IPS DF 19.7 (cell line): ENCODE measurements around the gene DIP2C.
"Not testable (repeated sequence)": the region's sequence is repeated elsewhere in the genome, so short reads cannot be mapped to it uniquely, and the experiment has no call there.

ENCODE experiments used
- DNase-seq: peaks from one replicate; pipeline ENCODE4 v3.0.0-alpha.2; 2013; ENCODE audit warnings: low read depth, low spot score

The DIP2C gene

DNA sequence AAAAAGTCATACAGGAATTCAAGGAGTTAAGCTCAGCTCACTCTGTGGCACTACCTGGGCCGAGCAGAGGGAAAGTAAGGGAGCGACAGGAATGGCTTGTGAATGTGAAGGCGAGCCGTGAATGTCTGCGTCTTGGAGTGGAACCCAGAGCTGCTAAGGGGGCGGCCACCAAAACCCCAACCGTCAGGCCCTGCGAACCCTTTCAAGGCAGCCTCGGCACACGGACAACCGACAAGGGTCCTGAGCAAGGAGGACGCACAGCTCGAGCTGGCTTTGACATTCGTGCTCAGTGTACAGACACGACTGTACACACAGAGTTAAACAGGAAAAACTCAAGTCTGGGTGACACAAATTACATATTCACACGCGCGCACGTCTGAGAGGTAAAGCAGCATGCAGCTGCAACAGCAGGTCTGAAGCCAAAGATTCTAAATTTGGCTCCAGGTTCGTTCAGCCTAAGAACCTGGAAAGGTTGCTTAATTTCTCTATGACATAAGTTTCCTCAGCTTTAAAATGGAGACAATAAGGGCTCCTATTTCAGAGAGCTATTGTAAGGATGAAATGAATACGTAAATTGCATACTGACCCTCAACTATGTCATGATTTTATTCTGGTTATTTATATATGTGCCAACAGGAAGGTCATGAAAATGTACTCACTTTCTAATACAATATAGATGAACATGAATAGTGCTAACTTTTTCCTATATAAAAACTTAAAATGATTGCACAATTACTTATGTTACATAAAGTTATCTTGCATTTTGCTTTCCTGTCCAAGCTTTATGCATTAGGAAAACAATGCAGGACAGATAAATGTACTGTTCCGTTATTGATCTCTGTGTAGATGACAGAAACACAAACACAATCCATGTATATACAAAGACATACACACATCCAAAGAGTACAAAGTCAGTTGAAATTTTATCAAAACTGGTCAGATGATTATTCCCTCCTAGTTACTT lies 361.3 kb downstream of the DIP2C start:
- DNase-seq, result no peak

DNA sequence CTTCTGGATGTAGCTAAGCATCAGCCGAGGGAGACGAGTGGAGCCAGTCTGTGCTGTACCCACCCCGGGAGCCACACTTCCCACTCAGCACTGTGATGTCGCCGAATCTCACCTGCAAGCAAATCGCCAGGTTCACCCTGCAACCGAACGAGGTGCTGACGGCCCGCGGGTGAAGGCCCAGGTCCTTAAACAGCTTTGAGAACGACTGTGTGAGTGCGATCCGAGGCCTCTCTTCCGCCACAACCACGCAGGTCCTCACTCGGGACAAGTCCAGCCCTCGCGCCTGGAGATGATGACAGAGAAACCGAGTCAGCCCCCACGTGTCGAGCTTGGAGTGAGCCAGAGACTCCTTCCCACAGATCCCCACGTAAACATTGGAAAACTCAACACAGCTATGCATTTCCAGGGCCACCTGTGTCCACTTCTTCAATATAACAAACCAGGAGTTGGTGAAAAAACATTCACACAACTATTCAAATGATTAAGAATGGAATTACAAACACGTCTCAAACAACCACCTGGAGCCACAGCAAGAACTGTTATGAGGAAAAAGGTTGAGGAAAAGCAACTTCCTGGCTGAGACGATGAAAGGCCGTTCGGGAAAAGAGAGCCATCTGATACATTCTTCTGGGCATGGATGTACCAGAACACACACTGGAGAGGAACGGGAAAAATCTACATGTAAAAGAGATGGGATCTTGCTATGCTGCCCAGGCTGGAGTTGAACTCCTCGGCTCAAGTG lies 362.4 kb downstream of the DIP2C start:
- no peak for DNase-seq

GRCh38 chr10:326350-326749 lies 363.1 kb downstream of the DIP2C start:
- DNase-seq, result no peak

- no peak for DNase-seq
Observed at GRCh38 chr10:325282-325681, 364.2 kb downstream of the DIP2C start.

DNA sequence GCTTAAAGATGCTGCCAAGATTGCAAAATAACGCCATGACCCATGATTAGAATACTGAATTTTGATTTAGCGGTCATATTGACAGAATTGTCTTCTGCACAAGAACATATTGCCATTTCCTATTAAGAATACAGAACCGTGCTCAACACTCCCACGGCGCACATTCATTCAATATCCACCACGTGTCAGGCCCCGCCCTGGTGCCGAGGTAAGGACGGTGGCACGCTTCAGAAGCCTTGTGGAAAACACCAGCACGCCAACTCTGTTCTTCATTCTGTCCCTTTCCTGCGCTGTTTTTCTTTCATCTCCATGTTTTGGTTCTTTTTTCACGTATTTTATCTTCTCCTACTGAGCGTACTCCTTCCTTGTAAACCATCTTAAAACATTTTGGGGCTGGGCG lies 364.9 kb downstream of the DIP2C start:
- no peak for DNase-seq

GRCh38 chr10:323651-324293 lies 365.7 kb downstream of the DIP2C start:
- DNase-seq, result no peak

DNA sequence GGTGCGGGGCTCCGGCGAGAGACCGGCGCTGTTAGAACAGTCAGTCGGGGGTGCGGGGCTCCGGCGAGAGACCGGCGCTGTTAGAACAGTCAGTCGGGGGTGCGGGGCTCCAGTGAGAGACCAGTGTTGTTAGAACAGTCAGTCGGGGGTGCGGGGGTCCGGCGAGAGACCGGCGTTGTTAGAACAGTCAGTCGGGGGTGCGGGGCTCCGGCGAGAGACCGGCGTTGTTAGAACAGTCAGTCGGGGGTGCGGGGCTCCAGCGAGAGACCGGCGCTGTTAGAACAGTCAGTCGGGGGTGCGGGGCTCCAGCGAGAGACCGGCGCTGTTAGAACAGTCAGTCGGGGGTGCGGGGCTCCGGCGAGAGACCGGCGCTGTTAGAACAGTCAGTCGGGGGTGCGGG lies 366.4 kb downstream of the DIP2C start:
- not testable (repeated sequence) for DNase-seq

DNA sequence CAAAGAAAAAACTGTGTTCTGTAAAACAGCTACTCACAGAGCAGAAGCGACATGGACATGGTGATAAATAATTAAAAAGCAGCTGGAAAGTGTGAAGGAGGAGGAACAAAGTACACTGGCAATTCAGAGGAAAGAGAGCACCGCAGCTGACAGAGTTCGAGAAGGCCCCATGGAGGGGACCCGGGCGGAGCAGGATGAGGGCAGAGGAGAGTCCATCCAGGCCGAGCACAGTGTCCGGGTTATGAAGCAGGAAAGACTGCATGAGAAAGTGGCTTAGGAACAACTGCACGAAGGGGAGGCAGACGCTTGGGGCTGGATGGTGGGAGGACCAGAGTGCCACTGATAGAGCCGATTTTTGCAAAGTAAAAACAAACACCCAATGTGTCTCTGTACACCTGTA lies 368.7 kb downstream of the DIP2C start:
- DNase-seq, result no peak

DNA sequence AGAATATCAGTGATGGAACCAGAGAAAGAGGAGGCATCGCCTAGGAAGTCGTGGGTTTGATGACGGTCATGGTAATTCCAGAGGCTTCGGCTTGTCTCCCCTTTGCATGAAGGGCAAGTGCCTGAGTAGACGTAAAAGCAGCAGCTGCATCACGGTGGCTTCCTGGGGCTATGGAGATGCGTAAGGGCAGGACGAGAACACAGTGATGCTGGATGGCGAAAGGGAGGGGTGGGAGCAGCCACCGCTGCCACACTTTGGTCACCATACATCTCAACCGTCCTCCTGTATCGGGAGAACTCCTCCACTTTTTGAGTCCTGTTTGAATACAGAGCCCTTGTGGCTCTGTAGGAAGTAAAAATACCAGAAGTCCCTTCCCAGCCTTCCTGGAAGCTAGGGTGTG lies 371.5 kb downstream of the DIP2C start:
- no peak for DNase-seq

DNA sequence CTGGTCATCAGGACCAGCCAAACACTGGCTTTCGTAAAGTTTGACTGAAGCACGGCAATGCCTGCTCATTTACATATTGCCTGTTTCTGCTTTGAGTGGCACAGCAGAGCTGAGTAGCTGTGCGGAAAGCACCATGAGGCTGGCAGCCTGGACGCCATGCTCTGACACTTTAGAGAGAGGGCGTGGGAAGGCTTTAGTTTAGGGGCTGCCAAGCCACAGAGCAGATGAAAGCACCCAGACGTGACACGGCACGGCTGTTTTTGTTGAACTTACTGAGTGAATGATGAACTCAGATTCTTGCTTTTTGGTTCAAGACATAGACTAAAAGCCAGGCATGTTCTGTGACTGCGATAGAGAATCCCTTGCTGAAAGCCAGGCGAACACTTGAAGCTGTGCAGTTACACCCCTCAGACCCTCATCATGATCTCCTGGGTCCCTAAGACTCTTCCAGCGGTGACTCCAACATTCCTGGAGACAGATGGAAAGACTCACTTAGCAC lies 372.1 kb downstream of the DIP2C start:
- DNase-seq, result no peak

DNA sequence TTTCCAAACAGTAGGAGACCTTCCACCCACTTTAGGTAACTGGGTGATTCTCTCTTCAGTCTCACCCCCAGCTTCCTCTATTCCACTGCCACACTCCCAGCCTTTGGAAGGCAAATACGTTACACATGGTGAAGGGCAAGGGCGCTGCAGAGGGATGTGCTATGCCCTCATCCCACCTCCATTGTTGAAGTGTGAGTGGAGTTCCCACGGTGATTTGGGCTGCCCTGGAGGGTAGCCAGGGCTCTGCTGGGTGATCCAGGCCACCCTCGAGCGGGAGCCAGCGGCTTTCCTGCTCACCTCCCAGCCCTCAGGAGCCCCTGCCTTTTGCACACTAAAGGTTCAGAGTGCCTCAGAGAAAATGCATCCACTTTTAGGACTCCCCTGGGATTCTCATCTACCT lies 373.1 kb downstream of the DIP2C start:
- no peak for DNase-seq

- no peak for DNase-seq
Observed at GRCh38 chr10:314871-315270, 374.6 kb downstream of the DIP2C start.

- DNase-seq, result no peak
Observed at GRCh38 chr10:314381-314780, 375.1 kb downstream of the DIP2C start.

DNA sequence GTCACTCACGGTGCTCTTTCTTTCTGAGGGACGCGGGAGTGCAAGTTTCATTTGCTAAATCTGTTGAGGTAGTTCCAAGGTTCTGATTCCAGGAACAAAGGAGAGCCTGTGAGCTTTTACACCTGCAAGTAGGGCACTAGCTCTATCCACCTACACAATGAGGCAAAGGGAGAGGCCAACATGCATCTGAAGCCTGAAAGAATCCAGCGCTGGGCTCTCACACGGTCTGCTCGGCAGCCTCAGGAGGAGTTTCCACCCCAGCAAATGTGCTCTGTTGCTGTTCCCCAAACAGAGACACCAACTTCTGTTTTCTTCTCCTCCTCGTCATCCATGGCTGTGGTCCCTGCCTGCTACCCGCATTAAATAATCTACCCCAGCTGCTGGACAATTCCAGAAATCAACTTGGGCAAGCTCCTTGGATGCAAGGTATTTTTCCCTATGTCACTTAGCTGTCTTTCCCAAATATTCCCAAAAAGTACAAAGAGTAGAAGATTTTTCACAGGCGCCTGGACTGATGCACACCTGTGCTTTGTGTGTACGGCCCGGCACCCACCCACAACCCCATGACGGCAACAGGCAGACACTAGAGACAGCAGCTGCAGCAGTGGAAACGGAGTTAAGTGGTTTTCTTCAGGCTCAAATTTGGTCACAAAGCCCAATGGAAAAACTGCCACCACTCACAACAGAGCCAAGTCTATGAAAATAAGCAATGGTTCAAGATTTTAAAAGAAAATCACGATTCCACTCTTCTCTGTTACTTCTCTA lies 377.4 kb downstream of the DIP2C start:
- DNase-seq, result no peak

DNA sequence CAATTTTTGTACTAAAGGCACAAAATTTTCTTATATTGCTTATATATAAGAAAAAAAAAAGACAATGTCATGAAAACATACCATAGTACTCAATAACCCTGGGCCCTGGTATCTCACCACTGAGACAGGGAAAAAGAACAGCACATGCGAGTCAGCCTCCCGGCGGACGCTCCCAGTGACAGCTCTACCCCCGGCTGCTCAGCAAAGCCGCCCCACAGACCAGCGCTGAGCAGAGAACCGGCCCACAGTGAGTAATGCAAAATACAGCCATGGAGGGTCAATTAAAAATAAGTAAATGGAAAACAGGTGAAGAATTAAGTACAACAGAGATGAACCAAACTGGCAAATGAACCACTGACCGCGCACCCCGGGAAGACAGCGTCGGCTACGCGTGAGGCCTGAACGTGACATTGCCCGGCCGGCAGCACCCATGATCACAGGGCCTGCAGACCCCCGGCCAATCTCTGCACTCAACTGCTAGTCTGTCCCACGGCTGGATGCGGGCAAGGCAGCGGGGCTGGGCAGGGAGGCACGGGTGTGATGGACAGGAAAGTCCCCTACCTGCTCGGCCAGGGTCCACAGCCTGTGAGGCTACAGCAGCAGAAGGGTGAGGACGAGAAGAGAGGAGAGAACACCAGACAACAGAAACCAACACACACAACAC lies 378.4 kb downstream of the DIP2C start:
- DNase-seq, result no peak

DNA sequence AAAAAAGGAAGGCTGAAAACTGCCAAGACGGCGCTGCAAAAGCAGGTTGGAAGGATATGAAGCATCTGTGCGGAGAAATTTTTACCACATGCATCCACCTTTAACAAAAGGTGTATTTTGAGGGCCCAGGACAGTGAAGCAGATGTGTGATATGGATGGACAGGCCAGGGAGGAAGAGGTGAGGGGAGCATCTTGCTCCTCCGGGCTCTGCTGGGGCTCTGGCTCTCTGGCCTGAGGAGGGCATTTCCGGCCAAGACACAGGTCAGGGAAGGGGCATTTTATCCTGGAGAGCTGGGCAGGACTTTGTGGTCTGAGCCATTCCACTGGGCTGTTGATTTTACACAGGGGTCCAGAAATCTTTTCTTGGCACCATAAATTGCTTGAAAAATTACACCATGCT lies 379.1 kb downstream of the DIP2C start:
- DNase-seq, result no peak

GRCh38 chr10:308572-309085 lies 380.8 kb downstream of the DIP2C start:
- DNase-seq, result no peak

DNA sequence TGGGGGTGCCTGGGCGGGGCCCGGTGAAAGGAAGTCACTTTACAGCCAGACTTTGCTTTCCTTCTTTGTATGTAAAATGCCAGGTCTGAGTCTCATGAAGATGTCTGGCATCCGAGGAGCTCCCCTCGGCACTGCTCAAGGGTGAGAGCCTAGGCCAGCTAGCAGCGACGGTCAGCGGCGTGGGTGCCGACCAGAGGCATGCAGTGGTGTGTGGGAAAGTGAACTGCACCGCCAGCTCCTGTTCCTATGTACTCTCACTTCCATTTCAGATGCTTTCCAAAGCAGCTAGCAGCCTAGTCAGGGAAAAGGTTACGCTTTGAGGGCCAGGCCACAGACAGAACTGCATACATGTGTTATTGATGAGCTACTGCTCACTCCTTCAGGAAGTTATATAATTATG lies 381.4 kb downstream of the DIP2C start:
- DNase-seq, result no peak

GRCh38 chr10:307659-308058 lies 381.8 kb downstream of the DIP2C start:
- no peak for DNase-seq

DNA sequence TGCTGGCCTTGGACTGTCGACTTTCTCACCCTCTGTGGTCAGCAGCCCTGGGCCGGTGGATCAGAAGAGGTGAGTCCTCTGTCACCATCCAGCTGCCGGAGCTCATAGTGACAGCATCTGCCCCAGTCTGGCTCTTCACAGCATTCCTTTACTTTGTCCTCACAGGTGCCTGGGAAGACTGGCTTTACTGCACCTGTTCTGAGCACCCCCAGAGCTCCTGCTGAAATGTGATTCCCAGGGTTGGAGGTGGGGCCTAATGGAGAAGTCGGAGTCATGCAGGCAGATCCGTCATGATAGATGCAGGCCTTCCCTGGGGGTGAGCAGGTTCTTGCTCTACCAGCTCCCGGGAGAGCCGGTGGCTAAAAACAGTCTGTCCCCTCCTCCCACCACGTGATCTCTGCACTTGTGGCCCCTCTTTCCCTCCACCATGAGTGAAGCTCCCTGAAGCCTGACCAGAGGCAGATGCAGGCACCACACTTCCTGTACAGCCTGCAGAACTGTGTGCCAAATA lies 382.7 kb downstream of the DIP2C start:
- peak; percentile 33 for DNase-seq
